GM12801 (cell line): Measurements from ENCODE around the gene DHRS2.

Experiments used
- CTCF ChIP-seq: IDR thresholded peaks from one replicate; pipeline ENCODE4 v1.5.1; 2011; ENCODE audit warnings: control low read depth; ENCODE audit not compliant: insufficient read length; ENCODE audit errors: extremely low read depth

The DHRS2 gene

GRCh38 chr14:23675906-23676305, 39.7 kb downstream of the DHRS2 start:
- TF ChIP-seq CTCF, result no peak

- TF ChIP-seq CTCF, result no peak
Measured at GRCh38 chr14:23681337-23681736, 45.2 kb downstream of the DHRS2 start.

GRCh38 chr14:23692416-23692815, 56.3 kb downstream of the DHRS2 start:
- TF ChIP-seq CTCF, result no peak

GRCh38 chr14:23693252-23693775, 57.1 kb downstream of the DHRS2 start:
- TF ChIP-seq CTCF, result no peak

- no peak for TF ChIP-seq CTCF
Measured at GRCh38 chr14:23694085-23694948, 58.2 kb downstream of the DHRS2 start.
